HG03039 (cell line): Measurements from ENCODE around the gene ARMC8.

Experiments
- ATAC-seq: cut with Tn5 transposase; IDR thresholded peaks from one replicate; pipeline ENCODE4 v1.9.1; 2021; ENCODE audit warnings: mild to moderate bottlenecking, moderate library complexity; ENCODE audit not compliant: unreplicated experiment

The ARMC8 gene

GRCh38 chr3:138297059-138297607 lies 110.0 kb downstream of the ARMC8 start:
- no peak for ATAC-seq

GRCh38 chr3:138297876-138298275 lies 110.8 kb downstream of the ARMC8 start:
- ATAC-seq, result no peak

GRCh38 chr3:138300647-138301046 lies 113.5 kb downstream of the ARMC8 start:
- no peak for ATAC-seq

- no peak for ATAC-seq
These were observed 116.4 kb downstream of the ARMC8 start for GRCh38 chr3:138303474-138303873.

- ATAC-seq, result no peak
These were observed 120.8 kb downstream of the ARMC8 start for GRCh38 chr3:138307899-138308298.

GRCh38 chr3:138308783-138309182 lies 121.7 kb downstream of the ARMC8 start:
- no peak for ATAC-seq

GRCh38 chr3:138310494-138310893 lies 123.4 kb downstream of the ARMC8 start:
- no peak for ATAC-seq

- no peak for ATAC-seq
These were observed 127.7 kb downstream of the ARMC8 start for GRCh38 chr3:138314751-138315150.

GRCh38 chr3:138317687-138318086 lies 130.6 kb downstream of the ARMC8 start:
- ATAC-seq, result no peak

- ATAC-seq, result no peak
These were observed 136.9 kb downstream of the ARMC8 start for GRCh38 chr3:138323971-138324370.

- no peak for ATAC-seq
These were observed 138.9 kb downstream of the ARMC8 start for GRCh38 chr3:138325990-138326389.

- ATAC-seq, result no peak
These were observed 139.9 kb downstream of the ARMC8 start for GRCh38 chr3:138326866-138327595.

- no peak for ATAC-seq
These were observed 140.7 kb downstream of the ARMC8 start for GRCh38 chr3:138327831-138328230.

- no peak for ATAC-seq
These were observed 141.2 kb downstream of the ARMC8 start for GRCh38 chr3:138328341-138328740.

- ATAC-seq, result peak; percentile 66
These were observed 142.3 kb downstream of the ARMC8 start, which contains the start of gene NME9 for GRCh38 chr3:138329127-138329983. TSS of gene NME9 (minus strand) at chr3:138329851. CDS start at chr3:138329335, 516 bp downstream.

- no peak for ATAC-seq
These were observed 142.8 kb downstream of the ARMC8 start for GRCh38 chr3:138329984-138330293.

- no peak for ATAC-seq
These were observed 144.2 kb downstream of the ARMC8 start for GRCh38 chr3:138331143-138331894.

- no peak for ATAC-seq
These were observed 145.5 kb downstream of the ARMC8 start for GRCh38 chr3:138332472-138333073.

- ATAC-seq, result no peak
These were observed 147.5 kb downstream of the ARMC8 start for GRCh38 chr3:138334608-138335007.

- ATAC-seq, result no peak
These were observed 149.4 kb downstream of the ARMC8 start for GRCh38 chr3:138336454-138336999.
